Right lobe of liver (tissue), 4 donors: ENCODE measurements around the gene RASSF10.

Source experiments
- POLR2A ChIP-seq: fragments of 450-650 bp; IDR thresholded peaks from one replicate; pipeline ENCODE4 v1.6.1; 2017; ENCODE audit warnings: antibody characterized with exemption, mild to moderate bottlenecking
- TF ChIP-seq, protein P1 (sequence below), 4 donors: fragments of 200-600 bp in 3 of 4; fragments of 450-650 bp in 1 of 4; IDR thresholded peaks; one replicate each; pipeline versions ENCODE4 v1.5.1 to v1.8.0; 2016 to 2022; ENCODE audit warnings: antibody characterized with exemption in 4 of 4, mild to moderate bottlenecking in 2 of 4
- donor health status: DM: no; HTN: no; CAD: no.
- donor health status: DM: no; HTN: no; CAD: no.
- donor health status: DM: no; HTN: yes; CAD: no.

DNA sequence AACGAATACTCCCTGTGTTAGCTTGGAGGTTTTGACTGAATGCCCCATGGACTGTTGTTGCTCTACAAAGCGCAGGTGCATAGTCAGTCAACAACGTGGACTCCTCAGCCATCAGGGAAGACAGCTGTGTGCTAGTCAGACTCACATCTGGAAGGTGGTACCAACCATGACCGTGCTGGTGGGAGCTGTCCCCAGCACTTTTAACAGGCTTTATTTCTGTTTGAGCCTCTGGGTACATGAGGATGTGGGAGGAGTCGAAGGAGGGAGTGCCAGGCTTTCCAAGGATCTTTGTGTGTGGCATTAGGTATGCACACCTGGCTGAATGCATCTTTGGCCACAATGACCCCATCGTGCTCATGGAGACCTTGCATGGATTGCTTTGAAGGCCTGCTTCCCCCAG, 6.6 kb downstream of the RASSF10 start:
- TF ChIP-seq, protein P1, sequence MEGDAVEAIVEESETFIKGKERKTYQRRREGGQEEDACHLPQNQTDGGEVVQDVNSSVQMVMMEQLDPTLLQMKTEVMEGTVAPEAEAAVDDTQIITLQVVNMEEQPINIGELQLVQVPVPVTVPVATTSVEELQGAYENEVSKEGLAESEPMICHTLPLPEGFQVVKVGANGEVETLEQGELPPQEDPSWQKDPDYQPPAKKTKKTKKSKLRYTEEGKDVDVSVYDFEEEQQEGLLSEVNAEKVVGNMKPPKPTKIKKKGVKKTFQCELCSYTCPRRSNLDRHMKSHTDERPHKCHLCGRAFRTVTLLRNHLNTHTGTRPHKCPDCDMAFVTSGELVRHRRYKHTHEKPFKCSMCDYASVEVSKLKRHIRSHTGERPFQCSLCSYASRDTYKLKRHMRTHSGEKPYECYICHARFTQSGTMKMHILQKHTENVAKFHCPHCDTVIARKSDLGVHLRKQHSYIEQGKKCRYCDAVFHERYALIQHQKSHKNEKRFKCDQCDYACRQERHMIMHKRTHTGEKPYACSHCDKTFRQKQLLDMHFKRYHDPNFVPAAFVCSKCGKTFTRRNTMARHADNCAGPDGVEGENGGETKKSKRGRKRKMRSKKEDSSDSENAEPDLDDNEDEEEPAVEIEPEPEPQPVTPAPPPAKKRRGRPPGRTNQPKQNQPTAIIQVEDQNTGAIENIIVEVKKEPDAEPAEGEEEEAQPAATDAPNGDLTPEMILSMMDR (IDR thresholded peaks at IDR 0.05): no peak
- no peak for TF ChIP-seq POLR2A
